Spleen (tissue), 11 donors: ENCODE results near the gene OTP. TPM values are rescaled to one million over a fixed set of nuclear protein-coding genes. Genes with fewer than 3 reads are reported as not detected.

Source experiments
- DNase-seq: peaks from one replicate; pipeline ENCODE4 v3.0.0-alpha.2; 2020
- H3K27ac ChIP-seq, 8 donors: fragments of 200-600 bp; sonication (generic) in 7 of 8; 1 replicate in 4 of 8; 2 replicates in 4 of 8; pipeline versions ENCODE4 v1.5.0 to v1.8.0; 2016 to 2021; ENCODE audit warnings: inconsistent platforms in 4 of 8, mild to moderate bottlenecking in 4 of 8, moderate library complexity in 1 of 8
- H3K27me3 ChIP-seq, 7 donors: fragments of 200-600 bp; sonication (generic) in 6 of 7; replicated peaks in 1 of 7; 1 replicate in 4 of 7; 2 replicates in 3 of 7; pipeline versions ENCODE4 v1.5.0 to v1.8.0; 2016 to 2021; ENCODE audit warnings: inconsistent platforms in 3 of 7, mild to moderate bottlenecking in 1 of 7
- H3K36me3 ChIP-seq, 6 donors: fragments of 200-600 bp; sonication (generic) in 5 of 6; 1 replicate in 4 of 6; 2 replicates in 2 of 6; pipeline versions ENCODE4 v1.5.0 to v1.8.0; 2016 to 2021; ENCODE audit warnings: inconsistent platforms in 2 of 6
- H3K4me1 ChIP-seq, 6 donors: fragments of 200-600 bp; sonication (generic) in 5 of 6; 1 replicate in 3 of 6; 2 replicates in 3 of 6; pipeline versions ENCODE4 v1.5.0 to v1.8.0; 2016 to 2021; ENCODE audit warnings: inconsistent platforms in 3 of 6
- H3K4me3 ChIP-seq, 8 donors: fragments of 200-600 bp; sonication (generic) in 7 of 8; 1 replicate in 4 of 8; 2 replicates in 4 of 8; pipeline versions ENCODE4 v1.5.0 to v1.8.0; 2016 to 2021; ENCODE audit warnings: inconsistent platforms in 4 of 8, mild to moderate bottlenecking in 4 of 8, moderate library complexity in 2 of 8
- H3K9me3 ChIP-seq, 8 donors: fragments of 200-600 bp; sonication (generic) in 7 of 8; 1 replicate in 4 of 8; 2 replicates in 4 of 8; pipeline versions ENCODE4 v1.5.0 to v1.8.0; 2016 to 2021; ENCODE audit warnings: inconsistent platforms in 4 of 8
- CTCF ChIP-seq, 11 experiments: fragments of 200-600 bp in 7 of 11; fragments of 450-650 bp in 4 of 11; sonication (generic) in 4 of 11; IDR thresholded peaks in 8 of 11; conservative IDR thresholded peaks in 3 of 11; 1 replicate in 7 of 11; 2 replicates in 4 of 11; pipeline versions ENCODE4 v1.4.0 to v1.8.0; 2016 to 2021; ENCODE audit warnings: antibody characterized with exemption in 11 of 11, inconsistent platforms in 4 of 11, mild to moderate bottlenecking in 1 of 11
- POLR2A ChIP-seq, 3 donors: fragments of 450-650 bp; IDR thresholded peaks; one replicate each; pipeline ENCODE4 v1.5.1; 2017; ENCODE audit warnings: antibody characterized with exemption in 3 of 3, mild to moderate bottlenecking in 1 of 3
- POLR2AphosphoS5 ChIP-seq, 3 donors: sonication (generic); formaldehyde crosslinking; IDR thresholded peaks; one replicate each; pipeline ENCODE4 v1.5.1; 2017; ENCODE audit warnings: antibody characterized with exemption in 3 of 3
- WGBS, 5 donors: extraction: QIAGEN DNeasy Blood & Tissue Kit in 3 of 5; methylation state at CpG; one replicate each; pipeline versions ENCODE4 v1.1.5 to v1.1.7; 2013 to 2018; 5-methylcytosine and 5-hydroxymethylcytosine counted together
- intact Hi-C: fragments of 100-400 bp; cut with DNase I; formaldehyde crosslinking; loops from one replicate; pipeline ENCODE4 v1.15.0; 2023; ENCODE audit warnings: low total_unique reads
- polyA plus RNA-seq, 3 donors: library from polyadenylated mRNA; stranded (reverse); fragments of 200-250 nt; gene quantifications; one replicate each; pipeline ENCODE4 v1.2.1, GENCODE V29; 2013
- total RNA-seq, 7 donors: library from RNA; depleted of rRNA in 3 of 7; stranded (reverse); fragments of >200 nt in 3 of 7; fragmentation: NEBNext Ultra II Directional in 4 of 7; extraction: Animal tissue kit (Norgen Biotek cat#: 25700) in 4 of 7; gene quantifications; one replicate each; pipeline versions ENCODE4 v1.1.0 to v1.2.1, GENCODE V29; 2016 to 2021
- donor health status: healthy with polysubstance abuse.
- donor health status: DM: no; HTN: no; CAD: no; lungs with moderate emphysema.
- donor health status: DM: no; HTN: no; CAD: no.
- donor health status: Bipolar disorder and iron deficiency.
- donor health status: healthy.
- donor health status: DM: no; HTN: no; CAD: no.
- donor health status: DM: yes; HTN: yes; CAD: no.

OTP gene
- total and polyA plus RNA-seq, 10 donors: not detected

DNA sequence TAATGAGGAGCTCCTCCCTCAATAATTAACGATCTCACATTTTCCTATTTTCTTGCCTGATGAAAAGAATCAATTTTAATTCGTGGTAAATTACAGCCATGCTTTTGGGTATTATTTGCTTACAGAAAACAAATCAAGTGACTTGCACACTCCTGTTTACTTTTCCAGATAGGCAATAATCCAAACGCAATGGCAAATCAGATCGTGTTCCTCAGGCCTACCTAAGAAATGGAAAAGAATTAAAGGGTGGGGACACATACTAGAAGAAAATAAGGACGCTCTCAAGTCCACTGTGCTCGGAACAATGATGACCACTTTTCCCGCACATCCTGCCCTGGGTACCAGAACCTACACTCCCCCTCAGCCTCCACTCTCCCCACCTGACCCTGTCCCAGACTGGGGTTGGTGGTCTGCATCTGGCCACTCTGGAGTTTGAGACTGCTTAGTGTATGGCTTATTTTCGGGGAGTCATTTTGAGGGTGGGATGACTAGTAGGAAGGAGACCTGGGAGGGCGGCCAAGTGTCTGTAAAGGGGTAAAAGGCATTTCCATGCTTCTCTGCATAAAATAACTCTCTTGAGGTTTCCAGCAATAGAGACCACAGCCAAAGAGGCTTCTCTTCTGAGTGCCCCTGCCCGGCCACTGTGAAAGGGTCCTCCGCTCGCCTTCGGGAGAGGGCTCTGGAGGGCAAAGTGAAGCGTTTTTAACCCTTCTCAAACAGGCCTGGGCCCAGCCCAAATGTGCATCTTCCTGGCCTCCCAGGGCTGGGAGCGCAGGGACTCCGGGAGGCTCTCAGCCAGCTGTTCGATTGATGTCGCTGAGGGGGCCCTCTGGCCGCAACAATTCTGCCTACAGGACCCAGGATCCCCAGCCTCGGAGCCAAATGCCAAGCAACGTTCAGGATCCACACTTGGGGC is 4.5 kb upstream of the OTP start:
- H3K27ac ChIP-seq: no peak overlapping the region
- peaks cover 0 to 24% (median 0%) of the 10 kb centered on the region in 8 donors for H3K9me3 ChIP-seq
- no peak for DNase-seq
- TF ChIP-seq POLR2A (IDR thresholded peaks at IDR 0.05): no peak
- no peak for TF ChIP-seq CTCF (IDR thresholded peaks at IDR 0.05 in 8 of 11, conservative IDR thresholded peaks at IDR 0.05 in 3 of 11)
- TF ChIP-seq POLR2AphosphoS5 (IDR thresholded peaks at IDR 0.05): no peak
- H3K27me3 ChIP-seq: peaks cover 27 to 97% (median 87%) of the 10 kb centered on the region in 7 donors
- peak overlapping the region in 1 of 8 donors; percentile 25 for H3K4me3 ChIP-seq
- H3K4me1 ChIP-seq: peaks cover 4 to 58% (median 45%) of the 10 kb centered on the region in 6 donors
- no peaks in the 10 kb centered on the region for H3K36me3 ChIP-seq
- WGBS, 5 donors: 8 to 17% (median 14%) methylated on average over 21 of the region's 21 CpGs
- intact Hi-C loops: loop anchor here (10.0 kb wide), 1 partner anchor 362 kb away; no protein-coding TSS in a partner anchor

DNA sequence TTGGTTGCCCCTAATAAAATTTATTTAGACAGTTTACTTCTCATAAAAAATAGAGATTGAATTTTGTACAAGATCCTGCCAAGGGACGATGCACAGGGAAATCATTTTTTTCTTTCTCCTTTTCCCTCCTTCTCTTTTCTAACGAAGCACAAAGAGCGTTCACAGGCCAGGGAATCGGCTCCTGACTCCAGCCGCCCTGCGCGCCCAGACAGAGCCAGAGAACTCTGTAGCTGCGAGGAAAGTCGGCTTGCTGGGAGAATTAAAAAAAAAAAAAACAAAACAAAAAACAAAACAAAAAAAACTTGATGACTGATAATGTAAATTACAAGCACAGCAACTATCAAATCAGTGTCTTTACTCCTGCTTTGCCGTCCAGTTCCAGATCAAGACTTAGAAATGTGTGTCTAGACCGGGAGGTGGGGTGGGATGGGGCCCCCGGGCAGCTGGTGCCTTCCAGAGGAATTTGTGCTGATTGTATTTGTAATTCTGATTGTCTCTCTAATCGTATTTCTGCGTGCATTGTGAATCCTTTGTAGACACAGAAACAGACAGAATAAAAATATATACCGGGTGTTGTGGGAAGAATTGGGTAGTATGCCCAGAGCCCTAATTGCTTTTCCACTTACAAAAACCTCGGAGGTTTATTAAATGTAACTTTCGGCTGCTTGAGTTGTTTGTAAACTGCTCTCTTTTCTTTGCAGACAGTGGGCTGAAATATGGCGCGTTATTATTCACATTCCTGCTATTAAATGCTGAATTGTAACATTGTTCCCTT is 3.6 kb upstream of the OTP start:
- Histone ChIP-seq H3K36me3 (no peaks in the 10 kb centered on the region), H3K27ac (no peak overlapping the region), H3K4me3 (no peak overlapping the region), H3K27me3 (peaks cover 27 to 100% (median 96%) of the 10 kb centered on the region in 7 donors), H3K9me3 (peaks cover 0 to 26% (median 0%) of the 10 kb centered on the region in 8 donors), H3K4me1 (peaks cover 4 to 67% (median 49%) of the 10 kb centered on the region in 6 donors)
- DNase-seq: no peak
- TF ChIP-seq POLR2A (IDR thresholded peaks at IDR 0.05) (no peak), POLR2AphosphoS5 (IDR thresholded peaks at IDR 0.05) (no peak), CTCF (IDR thresholded peaks at IDR 0.05 in 8 of 11, conservative IDR thresholded peaks at IDR 0.05 in 3 of 11) (no peak)
- WGBS, 5 donors: 14 to 18% (median 15%) methylated on average over 19 of the region's 19 CpGs
- intact Hi-C loops: loop anchor here (10.0 kb wide), 1 partner anchor 363 kb away; no protein-coding TSS in a partner anchor

- no peak overlapping the region for H3K27ac ChIP-seq
- TF ChIP-seq POLR2A (IDR thresholded peaks at IDR 0.05) (no peak), CTCF (IDR thresholded peaks at IDR 0.05 in 8 of 11, conservative IDR thresholded peaks at IDR 0.05 in 3 of 11) (no peak), POLR2AphosphoS5 (IDR thresholded peaks at IDR 0.05) (no peak)
- H3K4me3 ChIP-seq: no peak overlapping the region
- peaks cover 27 to 100% (median 100%) of the 10 kb centered on the region in 7 donors for H3K27me3 ChIP-seq
- WGBS, 5 donors: 12 to 20% (median 16%) methylated on average over 23 of the region's 23 CpGs
- H3K9me3 ChIP-seq: peaks cover 0 to 33% (median 0%) of the 10 kb centered on the region in 8 donors
- intact Hi-C loops: loop anchor here (10.0 kb wide), 1 partner anchor 363 kb away; no protein-coding TSS in a partner anchor
- no peak for DNase-seq
- H3K36me3 ChIP-seq: no peaks in the 10 kb centered on the region
- H3K4me1 ChIP-seq: peaks cover 4 to 74% (median 50%) of the 10 kb centered on the region in 6 donors
Observed at GRCh38 chr5:77641397-77641943, 3.0 kb upstream of the OTP start.
